ENCODE data around the gene SCN5A.
A peak's percentile ranks its signal among the peaks of the same experiment; 100 is the strongest.

SCN5A gene

GRCh38 chr3:38647217-38647970, 2.1 kb downstream of the SCN5A start:
- no peak for DNase-seq

GRCh38 chr3:38646630-38647029, 2.9 kb downstream of the SCN5A start:
- DNase-seq = peak in 1 of 2 donors; percentile 10

DNA sequence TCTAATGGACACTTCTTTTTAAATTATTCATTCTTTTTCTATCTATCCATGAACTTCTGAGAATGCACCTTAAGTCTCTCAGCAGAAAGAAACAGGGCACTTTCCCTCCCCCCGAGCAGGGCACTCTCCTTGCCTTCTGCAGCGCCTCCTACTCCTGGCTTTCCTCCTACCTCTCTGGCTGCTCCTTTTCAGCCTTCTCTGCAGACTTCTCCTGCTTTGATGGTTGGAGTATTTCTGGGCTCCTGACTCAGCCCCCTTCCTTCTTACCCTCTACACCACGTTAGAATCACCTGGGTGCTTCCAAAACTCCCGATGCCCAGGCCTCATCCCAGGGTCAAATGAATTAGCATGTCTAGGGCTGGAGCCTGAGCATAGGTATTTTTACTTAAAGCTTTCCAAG, 3.4 kb downstream of the SCN5A start:
- no peak for DNase-seq

DNA sequence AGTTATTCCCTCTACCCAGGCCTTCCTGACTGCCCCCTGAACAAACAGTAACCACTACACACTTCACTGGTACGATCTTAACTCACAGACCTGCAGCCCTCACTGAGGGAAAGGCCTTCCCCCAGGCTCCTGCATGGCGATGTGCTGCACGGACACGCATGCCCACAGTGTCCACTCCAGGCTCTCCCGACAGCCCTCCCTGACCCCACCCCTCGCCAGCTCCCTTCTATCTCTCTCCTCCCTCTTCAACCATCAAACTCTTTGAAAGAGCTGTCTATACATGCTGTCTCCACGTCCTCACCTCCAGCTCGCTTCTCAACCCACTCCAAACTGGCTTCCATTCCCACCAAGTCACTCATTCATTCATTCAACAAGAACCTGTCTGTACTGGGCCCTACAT, 3.9 kb downstream of the SCN5A start:
- DNase-seq = no peak

- DNase-seq = no peak
Observed at GRCh38 chr3:38645076-38645475, 4.4 kb downstream of the SCN5A start.

- no peak for DNase-seq
Observed at GRCh38 chr3:38644662-38645053, 4.8 kb downstream of the SCN5A start.

- DNase-seq = no peak
Observed at GRCh38 chr3:38644016-38644661, 5.3 kb downstream of the SCN5A start.

- DNase-seq = no peak
Observed at GRCh38 chr3:38643592-38643991, 5.9 kb downstream of the SCN5A start.

- no peak for DNase-seq
Observed at GRCh38 chr3:38643090-38643489, 6.4 kb downstream of the SCN5A start.

GRCh38 chr3:38641461-38642110, 7.9 kb downstream of the SCN5A start:
- no peak for DNase-seq

DNA sequence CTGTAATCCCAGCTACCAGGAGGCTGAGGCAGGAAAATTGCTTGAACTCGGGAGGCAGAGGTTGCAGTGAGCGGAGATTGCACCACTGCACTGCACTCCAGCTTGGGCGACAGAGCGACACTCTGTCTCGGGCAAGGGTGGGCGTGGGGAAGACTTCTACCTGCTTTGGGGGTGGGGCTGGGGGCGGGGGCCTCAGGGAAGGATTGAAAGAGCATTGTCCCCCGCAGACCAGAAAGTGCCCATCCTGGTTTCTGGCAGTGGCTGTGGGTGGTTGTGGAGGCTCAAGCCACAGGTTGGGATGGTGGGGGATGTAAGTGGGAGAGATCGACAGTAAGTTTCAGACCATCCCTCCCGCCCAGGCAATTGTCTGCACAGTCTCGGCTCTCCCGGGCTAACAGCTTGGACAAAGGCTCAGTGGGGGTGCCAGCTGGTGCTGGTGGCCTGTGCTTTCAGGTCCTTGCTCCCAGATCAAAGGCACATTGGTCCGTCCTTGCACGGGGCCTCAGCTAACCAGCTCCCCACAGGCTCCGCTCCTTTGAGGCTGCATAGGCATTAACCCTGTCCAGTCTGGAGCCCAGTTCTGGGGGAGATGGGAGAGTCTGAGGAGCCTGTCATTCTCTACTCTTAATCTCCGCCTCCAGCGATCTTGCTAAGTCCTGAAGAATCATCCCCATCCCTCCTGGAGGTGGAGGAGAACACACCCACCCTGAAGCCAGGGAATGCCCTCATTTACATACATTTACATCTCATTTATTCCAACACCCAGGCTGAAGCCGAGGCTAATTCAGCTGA, 8.6 kb downstream of the SCN5A start:
- DNase-seq = no peak

DNA sequence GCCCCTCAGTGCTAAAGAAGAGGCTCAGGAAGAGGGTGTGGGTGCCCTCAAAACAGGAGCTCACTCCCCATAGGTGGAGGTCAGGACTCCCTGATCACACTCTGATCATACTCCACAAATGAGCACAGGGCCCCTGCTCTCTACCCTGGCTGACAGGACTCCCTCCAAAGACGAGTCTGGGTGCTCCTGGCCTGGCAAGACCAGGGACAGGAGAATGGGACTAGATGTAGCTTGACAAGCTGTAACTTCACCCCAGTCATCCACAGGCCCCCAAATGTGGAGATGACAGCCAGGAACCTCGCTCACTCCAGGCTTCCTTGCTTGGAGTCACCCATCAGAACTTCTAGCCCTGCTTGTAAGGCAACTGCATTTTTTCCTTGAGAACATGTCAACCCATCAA, 11.1 kb downstream of the SCN5A start:
- no peak for DNase-seq

DNA sequence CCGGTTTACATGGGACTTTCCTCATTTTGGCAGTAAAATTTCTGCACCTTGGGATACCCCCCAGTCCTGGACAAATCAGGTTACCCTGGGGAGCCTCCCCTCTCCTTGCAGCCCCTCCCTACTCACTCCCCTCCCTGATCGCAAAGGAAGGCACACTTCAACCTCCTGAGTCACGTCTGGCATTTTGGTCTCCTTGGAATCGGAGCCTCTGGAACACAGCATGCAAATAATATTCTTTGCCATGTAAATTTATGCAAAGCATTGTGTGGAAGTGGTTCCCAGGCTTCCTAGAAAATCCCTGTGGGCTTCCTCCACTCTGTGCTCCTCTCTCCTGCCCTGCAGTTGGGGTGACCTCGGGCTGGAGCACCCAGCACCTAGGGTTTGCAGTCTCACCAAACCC, 11.6 kb downstream of the SCN5A start:
- DNase-seq = no peak

- DNase-seq = no peak
Observed at GRCh38 chr3:38636881-38637280, 12.6 kb downstream of the SCN5A start.

- no peak for DNase-seq
Observed at GRCh38 chr3:38636464-38636863, 13.0 kb downstream of the SCN5A start.

DNA sequence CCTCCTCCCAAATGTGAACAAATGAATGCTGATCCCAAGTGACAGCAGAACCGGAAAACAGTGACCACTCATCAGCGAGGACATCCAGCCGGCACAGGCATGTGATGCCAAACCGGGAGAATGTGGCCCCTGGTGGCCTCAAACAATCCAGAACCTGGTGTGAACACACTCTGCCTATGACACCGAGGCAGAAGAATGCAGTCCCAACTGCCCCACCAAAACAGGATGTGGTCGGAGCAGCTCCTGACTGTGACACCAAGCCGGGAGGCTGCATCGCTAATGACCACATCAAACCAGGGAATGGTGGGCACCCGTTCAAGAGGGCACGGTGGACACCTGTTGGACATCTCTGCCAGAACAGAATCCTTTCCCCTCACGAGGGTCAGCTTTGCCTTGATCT, 15.4 kb downstream of the SCN5A start:
- no peak for DNase-seq

DNA sequence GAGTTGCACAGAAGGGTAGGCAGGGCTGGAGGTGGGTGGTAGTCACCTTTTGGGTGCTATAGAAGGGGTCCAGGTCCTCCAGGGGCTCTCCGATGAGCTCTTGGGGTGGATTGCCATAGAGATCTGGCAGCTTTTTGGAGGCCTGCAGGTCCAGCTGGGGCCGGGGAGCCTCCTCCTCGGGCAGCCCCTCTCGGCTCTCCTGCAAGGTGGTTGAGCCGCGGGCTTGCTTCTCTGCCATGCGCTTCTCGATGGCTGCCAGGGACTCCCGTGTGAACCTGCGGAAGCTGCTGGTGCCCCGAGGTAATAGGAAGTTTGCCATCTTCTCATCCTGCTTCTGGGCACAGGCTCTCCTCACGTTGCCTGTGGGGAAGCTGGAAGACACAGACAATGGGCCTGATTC, 16.5 kb downstream of the SCN5A start:
- DNase-seq = no peak

- no peak for DNase-seq
Observed at GRCh38 chr3:38630606-38631005, 18.9 kb downstream of the SCN5A start.

GRCh38 chr3:38630070-38630469, 19.4 kb downstream of the SCN5A start:
- DNase-seq = no peak

DNA sequence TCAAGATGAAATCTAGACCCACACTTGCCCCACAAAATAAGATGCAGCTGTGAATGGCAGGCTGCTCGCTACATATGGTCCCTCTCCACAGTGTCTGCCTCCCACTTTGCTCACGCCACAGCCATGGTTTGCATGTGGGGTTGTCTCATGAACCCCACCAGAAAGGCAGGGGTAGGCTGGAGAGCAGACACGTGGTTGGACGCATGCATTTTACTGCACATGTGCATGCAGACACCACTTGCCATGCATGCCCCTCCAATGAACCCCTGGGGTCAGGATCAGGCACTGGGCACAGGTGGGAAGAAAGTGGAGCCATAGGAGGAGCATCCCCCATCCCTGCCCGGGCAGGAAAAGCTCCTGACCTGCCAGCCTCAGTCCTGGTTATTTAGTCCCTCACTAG, 20.7 kb downstream of the SCN5A start:
- no peak for DNase-seq

GRCh38 chr3:38627956-38628355, 21.5 kb downstream of the SCN5A start:
- DNase-seq = peak in 1 of 2 donors; percentile 5

GRCh38 chr3:38626171-38626570, 23.3 kb downstream of the SCN5A start:
- DNase-seq = no peak

GRCh38 chr3:38623539-38623938, 25.9 kb downstream of the SCN5A start:
- DNase-seq = no peak

Measured in CD4-positive, alpha-beta T cell treated with Interleukin-1 beta for 1 hour (primary cell).